Sigmoid colon (tissue), 4 donors: Measurements from ENCODE around the gene GLI3.

ENCODE experiments used
- CTCF ChIP-seq, 4 experiments: fragments of 450-650 bp in 3 of 4; fragments of 200-600 bp in 1 of 4; IDR thresholded peaks; one replicate each; pipeline ENCODE4 v1.5.1; 2016 to 2019; ENCODE audit warnings: antibody characterized with exemption in 4 of 4, mild to moderate bottlenecking in 3 of 4, moderate library complexity in 2 of 4
- EP300 ChIP-seq, 4 donors: sonication (generic); formaldehyde crosslinking; IDR thresholded peaks; one replicate each; pipeline ENCODE4 v1.6.1; 2017; ENCODE audit warnings: antibody characterized with exemption in 4 of 4
- POLR2A ChIP-seq, 2 donors: fragments of 450-650 bp; IDR thresholded peaks; one replicate each; pipeline ENCODE4 v1.6.1; 2016; ENCODE audit warnings: antibody characterized with exemption in 2 of 2, mild to moderate bottlenecking in 2 of 2, moderate library complexity in 2 of 2
- POLR2AphosphoS5 ChIP-seq, 4 donors: sonication (generic); formaldehyde crosslinking; IDR thresholded peaks; one replicate each; pipeline ENCODE4 v1.6.1; 2017; ENCODE audit warnings: antibody characterized with exemption in 4 of 4

GRCh38 chr7:41930538-41931262, 306.3 kb downstream of the GLI3 start:
- no peak for TF ChIP-seq CTCF (IDR thresholded peaks at IDR 0.05)
- TF ChIP-seq POLR2A (IDR thresholded peaks at IDR 0.05), result no peak
- no peak for TF ChIP-seq EP300 (IDR thresholded peaks at IDR 0.05)
- TF ChIP-seq POLR2AphosphoS5 (IDR thresholded peaks at IDR 0.05), result no peak
